Measurements from ENCODE around the gene FARS2.

- TF ChIP-seq CTCF (IDR thresholded peaks at IDR 0.05; ENCODE audit: low read depth, low read length) = no peak
- no peak for TF ChIP-seq EZH2phosphoT487 (IDR thresholded peaks at IDR 0.05; ENCODE audit: low read depth)
Observed at GRCh38 chr6:5595184-5595583, 333.9 kb downstream of the FARS2 start.

Measured in OCI-LY3 (cell line).